Regular cardiac myocyte (primary cell): ENCODE measurements around the gene SERPINB13. TPM values are rescaled to one million over a fixed set of nuclear protein-coding genes. Genes with fewer than 3 reads are reported as not detected.

Experiments
- total RNA-seq: library from RNA; depleted of rRNA; stranded (reverse); fragments of >200 nt; gene quantifications from 2 replicates; pipeline ENCODE4 v1.2.3, GENCODE V29; 2014

SERPINB13 gene
- not detected in 2 replicates for total RNA-seq

GRCh38 chr18:63586966-63587365 lies at the start of gene SERPINB13:
Gene SERPINB13 (plus strand): TSS chr18:63587343. CDS start chr18:63588668, 1,325 bp downstream.

GRCh38 chr18:63542069-63542468 lies 45.1 kb upstream of the SERPINB13 start, which contains the start of gene SERPINB12:
Gene SERPINB12 (plus strand): TSS chr18:63542369. CDS start chr18:63556160, 13,791 bp downstream.

GRCh38 chr18:63644142-63644541 lies 57.0 kb downstream of the SERPINB13 start, which contains the start of gene SERPINB4:
Gene SERPINB4 (minus strand): TSS chr18:63644256. CDS start chr18:63643577, 679 bp downstream.

Other genes with a start within 250 kb of the SERPINB13 start
- gene KDSR, start 220.1 kb upstream of the SERPINB13 start, total RNA-seq = 32.8 and 37.2 TPM in 2 replicates
- 42.6 and 48.2 TPM in 2 replicates for gene VPS4B, start 164.9 kb upstream of the SERPINB13 start, total RNA-seq
- under 0.01 TPM in 2 replicates for gene SERPINB5, start 110.4 kb upstream of the SERPINB13 start, total RNA-seq
- not detected in 2 replicates for gene SERPINB12, start 45.0 kb upstream of the SERPINB13 start, total RNA-seq
- not detected in 2 replicates for gene SERPINB4, start 56.9 kb downstream of the SERPINB13 start, total RNA-seq
- not detected in 2 replicates for gene SERPINB3, start 74.5 kb downstream of the SERPINB13 start, total RNA-seq
- not detected in 2 replicates for gene SERPINB11, start 115.6 kb downstream of the SERPINB13 start, total RNA-seq
- gene SERPINB7, start 188.1 kb downstream of the SERPINB13 start, total RNA-seq = 0.28 and 0.38 TPM in 2 replicates